GM12878 (cell line): ENCODE results near the gene DLEC1. TPM values are rescaled to one million over a fixed set of nuclear protein-coding genes. Genes with fewer than 3 reads are reported as not detected.

ENCODE experiments used
- CEBPZ ChIP-seq: fragments of 150-350 bp; IDR thresholded peaks from 2 replicates; pipeline ENCODE4 v1.6.1; 2016; ENCODE audit warnings: low read depth, low read length
- CUX1 ChIP-seq: IDR thresholded peaks from 2 replicates; pipeline ENCODE4 v1.6.1; 2012; ENCODE audit warnings: improper control_type of control experiment, low read depth, low read length; ENCODE audit not compliant: insufficient replicate concordance
- E2F4 ChIP-seq: IDR thresholded peaks from 2 replicates; pipeline ENCODE4 v1.6.1; 2012; ENCODE audit warnings: low read depth, low read length, improper control_type of control experiment
- ELK1 ChIP-seq: IDR thresholded peaks from 2 replicates; pipeline ENCODE4 v1.6.1; 2012; ENCODE audit warnings: low read depth, low read length, improper control_type of control experiment
- ESRRA ChIP-seq: IDR thresholded peaks from 2 replicates; pipeline ENCODE4 v1.6.1; 2012; ENCODE audit warnings: mild to moderate bottlenecking, low read length, improper control_type of control experiment
- HSF1 ChIP-seq: fragments of 150-350 bp; IDR thresholded peaks from 2 replicates; pipeline ENCODE4 v1.6.1; 2014; ENCODE audit warnings: mild to moderate bottlenecking, low read depth, low read length
- POLR2AphosphoS2 ChIP-seq: IDR thresholded peaks from 2 replicates; pipeline ENCODE4 v1.6.1; 2011; ENCODE audit warnings: low read depth, mild to moderate bottlenecking, low read length, improper control_type of control experiment, moderate library complexity
- RAD51 ChIP-seq: fragments of 450-650 bp; IDR thresholded peaks from 2 replicates; pipeline ENCODE4 v1.6.1; 2016; ENCODE audit warnings: moderate library complexity, mild to moderate bottlenecking, inconsistent platforms
- SMC3 ChIP-seq: IDR thresholded peaks from 2 replicates; pipeline ENCODE4 v1.6.1; 2011; ENCODE audit warnings: low read length, improper control_type of control experiment, borderline replicate concordance
- STAT3 ChIP-seq: IDR thresholded peaks from 2 replicates; pipeline ENCODE4 v1.6.1; 2011; ENCODE audit warnings: low read depth, low read length, improper control_type of control experiment
- SUZ12 ChIP-seq: fragments of 200-600 bp; sonication (generic); IDR thresholded peaks from one replicate; pipeline ENCODE4 v1.6.1; 2018; ENCODE audit warnings: antibody characterized with exemption, mild to moderate bottlenecking; ENCODE audit not compliant: unreplicated experiment
- ZNF384 ChIP-seq: IDR thresholded peaks from 2 replicates; pipeline ENCODE4 v1.6.1; 2012; ENCODE audit warnings: low read depth, mild to moderate bottlenecking, low read length, improper control_type of control experiment, borderline replicate concordance
- polyA plus RNA-seq, 11 experiments: library from polyadenylated mRNA; depleted of rRNA in 4 of 11; unstranded in 6 of 11; stranded (reverse) in 5 of 11; fragments of >200 nt; fragmentation: Nextera tagmentation in 4 of 11; fragmentation: Illumina TruSeq in 1 of 11; extraction: Ambion mirVana in 4 of 11; extraction: Trizol in 1 of 11; gene quantifications; 1 replicate in 1 of 11; 2 replicates in 10 of 11; pipeline versions ENCODE4 v1.2.1 to v1.2.3, GENCODE V29; 2011 to 2016; ENCODE audit warnings: inconsistent platforms in 2 of 11, missing spikeins in 2 of 11, low read depth in 1 of 11
- total RNA-seq, 4 experiments: library from RNA; depleted of rRNA in 3 of 4; stranded (reverse); fragments of >200 nt in 3 of 4; fragmentation: Illumina TruSeq in 1 of 4; extraction: Trizol in 1 of 4; gene quantifications; 2 replicates each; pipeline versions ENCODE4 v1.2.1 to v1.2.3, GENCODE V29; 2013 to 2021

The DLEC1 gene
- total and polyA plus RNA-seq, 10 of the 15 experiments (the other 5 are each of a cell fraction or from before 2014, with no cell fraction given), result 0.03 to 0.29 (median 0.07) TPM; not detected in 3

- TF ChIP-seq ZNF384, result no peak
- peak; percentile 74 for TF ChIP-seq E2F4
- TF ChIP-seq ESRRA, result peak; percentile 61; the same call in 1 of the 2 replicates
- no peak for TF ChIP-seq HSF1
- peak; percentile 78 for TF ChIP-seq RAD51
- TF ChIP-seq SUZ12, result no peak
- TF ChIP-seq STAT3, result no peak
- peak; percentile 47 for TF ChIP-seq CUX1
- peak; percentile 10; the same call in 1 of the 2 replicates for TF ChIP-seq ELK1
- TF ChIP-seq CEBPZ, result peak; percentile 40; the same call in 1 of the 2 replicates
- no peak for TF ChIP-seq SMC3
- 0 out of 2 replicates have a peak, but pooled peaks have one; percentile 82 for TF ChIP-seq POLR2AphosphoS2
Observed at GRCh38 chr3:38164952-38165721, 126.1 kb downstream of the DLEC1 start, which contains the start of gene OXSR1 (continued).
